H1 (cell line): Measurements from ENCODE around the gene GALNT2. TPM values are rescaled to one million over a fixed set of nuclear protein-coding genes. Genes with fewer than 3 reads are reported as not detected.

ENCODE experiments used
- CTCF ChIA-PET: fragments of 300-600 bp; sonication (Branson Sonifier 250); formaldehyde crosslinking; loops from one replicate; lab custom pipeline; 2021; ENCODE audit not compliant: partially characterized antibody; lab: Charles Lee
- POLR2A ChIA-PET: fragments of 300-600 bp; sonication (Branson Sonifier 250); formaldehyde crosslinking; loops from one replicate; lab custom pipeline; 2021; ENCODE audit warnings: inconsistent platforms; ENCODE audit not compliant: partially characterized antibody; lab: Charles Lee
- DNase-seq, 2 experiments: peaks; one replicate each; pipeline versions ENCODE4 v3.0.0 to v3.0.0-alpha.2; 2010 to 2022; ENCODE audit warnings: low spot score in 2 of 2, low read depth in 1 of 2, mixed read lengths in 1 of 2
- FAIRE-seq: peaks from 2 replicates; lab custom pipeline; 2011; peaks lifted over from hg19 to GRCh38; lab: Jason Lieb, UNC
- H2AFZ ChIP-seq: 2 replicates; pipeline ENCODE4 v1.8.1; 2012; ENCODE audit warnings: low read length, inconsistent platforms
- H2AK5ac ChIP-seq: 2 replicates; pipeline ENCODE4 v1.6.1; 2013; ENCODE audit warnings: low read depth, low read length
- H2BK120ac ChIP-seq: replicated peaks from 2 replicates; pipeline ENCODE3; 2013; ENCODE audit warnings: low read depth, low read length, inconsistent platforms
- H2BK12ac ChIP-seq: 2 replicates; pipeline ENCODE4 v1.6.1; 2013; ENCODE audit warnings: low read depth, low read length
- H2BK15ac ChIP-seq: 2 replicates; pipeline ENCODE4 v1.6.1; 2013; ENCODE audit warnings: low read length
- H2BK20ac ChIP-seq: 2 replicates; pipeline ENCODE4 v1.6.1; 2013; ENCODE audit warnings: low read length
- H2BK5ac ChIP-seq: 2 replicates; pipeline ENCODE4 v1.6.1; 2013; ENCODE audit warnings: low read depth, low read length
- H3K14ac ChIP-seq: 2 replicates; pipeline ENCODE4 v1.6.1; 2013; ENCODE audit warnings: inconsistent platforms; ENCODE audit not compliant: insufficient read length
- H3K18ac ChIP-seq: 2 replicates; pipeline ENCODE4 v1.6.1; 2013; ENCODE audit warnings: low read length; ENCODE audit errors: extremely low read depth
- H3K23ac ChIP-seq: 2 replicates; pipeline ENCODE4 v1.6.1; 2013; ENCODE audit warnings: inconsistent platforms; ENCODE audit not compliant: insufficient read length
- H3K23me2 ChIP-seq: 2 replicates; pipeline ENCODE4 v1.6.1; 2013; ENCODE audit warnings: low read depth, low read length
- H3K27ac ChIP-seq: 2 replicates; pipeline ENCODE4 v1.6.1; 2011; ENCODE audit warnings: low read depth, low read length, inconsistent platforms
- H3K27me3 ChIP-seq, 4 experiments: replicated peaks in 1 of 4; 1 replicate in 1 of 4; 2 replicates in 3 of 4; pipeline versions ENCODE4 v1.6.1 to v1.8.1; 2011 to 2013; ENCODE audit warnings: low read length in 3 of 4, mild to moderate bottlenecking in 3 of 4, inconsistent platforms in 2 of 4, mixed read lengths in 2 of 4, moderate library complexity in 1 of 4; ENCODE audit not compliant: control insufficient read depth in 3 of 4, insufficient read depth in 3 of 4; ENCODE audit errors: extremely low read depth in 1 of 4
- H3K36me3 ChIP-seq, 4 experiments: 2 replicates each; pipeline versions ENCODE4 v1.6.1 to v1.8.1; 2011 to 2013; ENCODE audit warnings: mild to moderate bottlenecking in 4 of 4, low read length in 3 of 4, moderate library complexity in 2 of 4, control low read depth in 1 of 4, inconsistent platforms in 1 of 4; ENCODE audit not compliant: insufficient read depth in 4 of 4, control insufficient read depth in 2 of 4
- H3K4ac ChIP-seq: replicated peaks from 2 replicates; pipeline ENCODE3; 2013; ENCODE audit warnings: low read length, low read depth, mixed read lengths, inconsistent platforms; ENCODE audit not compliant: insufficient read length
- H3K4me1 ChIP-seq, 4 experiments: replicated peaks in 1 of 4; 1 replicate in 1 of 4; 2 replicates in 3 of 4; pipeline versions ENCODE4 v1.6.1 to v1.8.1; 2011 to 2013; ENCODE audit warnings: low read length in 3 of 4, inconsistent platforms in 2 of 4, mixed read lengths in 1 of 4; ENCODE audit not compliant: insufficient read depth in 4 of 4, control insufficient read depth in 3 of 4
- H3K4me2 ChIP-seq, 2 experiments: 2 replicates each; pipeline versions ENCODE4 v1.6.1 to v1.8.1; 2011 to 2013; ENCODE audit warnings: low read depth in 2 of 2, low read length in 2 of 2, control low read depth in 1 of 2, inconsistent platforms in 1 of 2, mild to moderate bottlenecking in 1 of 2; ENCODE audit not compliant: insufficient read depth in 1 of 2
- H3K4me3 ChIP-seq, 4 experiments: fragments of 200-600, 300-600 bp in 1 of 4; sonication (generic), shearing (Covaris generic), sonication (Bioruptor Twin) in 1 of 4; 2 replicates each; pipeline versions ENCODE4 v1.5.1 to v1.8.1; 2011 to 2016; ENCODE audit warnings: low read length in 4 of 4, low read depth in 3 of 4, control low read depth in 2 of 4, inconsistent platforms in 2 of 4, mild to moderate bottlenecking in 2 of 4, mixed read lengths in 1 of 4, moderate library complexity in 1 of 4; ENCODE audit not compliant: insufficient read depth in 2 of 4; ENCODE audit errors: extremely low read depth in 1 of 4
- H3K56ac ChIP-seq: replicated peaks from 2 replicates; pipeline ENCODE3; 2013; ENCODE audit warnings: low read depth, mild to moderate bottlenecking, mixed read lengths, low read length, inconsistent platforms; ENCODE audit not compliant: insufficient read length
- H3K79me1 ChIP-seq: 2 replicates; pipeline ENCODE4 v1.6.1; 2013; ENCODE audit warnings: low read depth, low read length, control low read depth
- H3K79me2 ChIP-seq, 2 experiments: 2 replicates each; pipeline versions ENCODE4 v1.6.1 to v1.8.1; 2012 to 2013; ENCODE audit warnings: low read length in 2 of 2, mild to moderate bottlenecking in 2 of 2, inconsistent platforms in 1 of 2; ENCODE audit not compliant: insufficient read depth in 2 of 2, control insufficient read depth in 1 of 2
- H3K9ac ChIP-seq, 4 experiments: replicated peaks in 1 of 4; 1 replicate in 1 of 4; 2 replicates in 3 of 4; pipeline versions ENCODE4 v1.6.1 to v1.8.1; 2011 to 2013; ENCODE audit warnings: low read depth in 3 of 4, low read length in 3 of 4, control low read depth in 2 of 4, mild to moderate bottlenecking in 2 of 4, moderate library complexity in 2 of 4, inconsistent platforms in 1 of 4; ENCODE audit errors: extremely low read depth in 1 of 4
- H3K9me3 ChIP-seq, 2 experiments: 2 replicates each; pipeline versions ENCODE4 v1.6.1 to v1.8.1; 2012 to 2013; ENCODE audit warnings: mild to moderate bottlenecking in 2 of 2, moderate library complexity in 2 of 2, control low read depth in 1 of 2, inconsistent platforms in 1 of 2, low read depth in 1 of 2, low read length in 1 of 2, mixed read lengths in 1 of 2; ENCODE audit not compliant: insufficient read depth in 2 of 2
- H4K20me1 ChIP-seq, 2 experiments: replicated peaks in 1 of 2; 2 replicates each; pipeline versions ENCODE3 to v1.8.1; 2011 to 2013; ENCODE audit warnings: inconsistent platforms in 2 of 2, low read length in 2 of 2, mild to moderate bottlenecking in 1 of 2; ENCODE audit not compliant: insufficient read depth in 2 of 2, control insufficient read depth in 1 of 2
- H4K5ac ChIP-seq: 2 replicates; pipeline ENCODE4 v1.6.1; 2013; ENCODE audit warnings: low read length, low read depth, mixed read lengths, inconsistent platforms; ENCODE audit not compliant: insufficient read length
- H4K8ac ChIP-seq: 2 replicates; pipeline ENCODE4 v1.8.0; 2013; ENCODE audit warnings: mild to moderate bottlenecking, moderate library complexity, low read length, inconsistent platforms; ENCODE audit not compliant: insufficient read depth; ENCODE audit errors: extremely low read depth
- H4K91ac ChIP-seq: replicated peaks from 2 replicates; pipeline ENCODE3; 2013; ENCODE audit warnings: low read length, mixed read lengths, inconsistent platforms; ENCODE audit not compliant: insufficient read length
- ATF2 ChIP-seq: IDR thresholded peaks from 2 replicates; pipeline ENCODE4 v1.6.1; 2012; ENCODE audit warnings: low read length, inconsistent platforms
- KDM5A ChIP-seq: fragments of 200-600 bp; IDR thresholded peaks from 2 replicates; pipeline ENCODE4 v1.7.1; 2012; ENCODE audit warnings: mild to moderate bottlenecking, low read length, inconsistent platforms, mixed read lengths
- NRF1 ChIP-seq: IDR thresholded peaks from 2 replicates; pipeline ENCODE4 v1.6.1; 2011; ENCODE audit warnings: mild to moderate bottlenecking, low read depth, low read length, improper control_type of control experiment
- RXRA ChIP-seq: IDR thresholded peaks from 2 replicates; pipeline ENCODE4 v1.6.1; 2011; ENCODE audit warnings: low read depth, mild to moderate bottlenecking, low read length, moderate library complexity; ENCODE audit not compliant: insufficient read depth
- ZNF274 ChIP-seq: IDR thresholded peaks from 2 replicates; pipeline ENCODE4 v1.7.0; 2012; ENCODE audit warnings: low read length, borderline replicate concordance; ENCODE audit errors: extremely low read depth
- WGBS, 2 experiments: shearing (Covaris generic) in 1 of 2; methylation state at CpG; one replicate each; pipeline versions ENCODE4 v1.1.6 to v1.1.7; 2013 to 2015; ENCODE audit warnings: low lambda C conversion rate in 2 of 2, mixed read lengths in 2 of 2, inconsistent platforms in 1 of 2, low coverage in 1 of 2, missing lambda C conversion rate in 1 of 2; ENCODE audit not compliant: insufficient replicate concordance in 2 of 2, insufficient coverage in 1 of 2, insufficient read length in 1 of 2; ENCODE audit errors: extremely low coverage in 1 of 2, missing lambda C conversion rate in 1 of 2; 5-methylcytosine and 5-hydroxymethylcytosine counted together
- polyA plus RNA-seq, 7 experiments: library from polyadenylated mRNA; depleted of rRNA in 3 of 7; stranded (reverse) in 5 of 7; unstranded in 2 of 7; fragments of >200 nt in 5 of 7; fragments of 200-250 nt in 2 of 7; gene quantifications; 1 replicate in 5 of 7; 2 replicates in 1 of 7; 4 replicates in 1 of 7; pipeline versions ENCODE4 v1.2.1 to v1.2.3, GENCODE V29; 2011 to 2013; ENCODE audit warnings: missing spikeins in 2 of 7, mixed read lengths in 2 of 7
- total RNA-seq: library from RNA; stranded (reverse); fragmentation: NEBNext Ultra II Directional; extraction: Animal tissue kit (Norgen Biotek cat#: 25700); gene quantifications from 2 replicates; pipeline ENCODE4 v1.2.1, GENCODE V29; 2021
- TF ChIP-seq, protein P1 (sequence below): IDR thresholded peaks from 2 replicates; pipeline ENCODE4 v1.6.1; 2011; ENCODE audit warnings: low read depth, mild to moderate bottlenecking, low read length; ENCODE audit not compliant: insufficient read depth

The GALNT2 gene
- total and polyA plus RNA-seq, 2 of the 8 experiments (the other 6 are each of a cell fraction or from before 2014, with no cell fraction given) = 34.5 to 75.3 TPM

- no peak for DNase-seq
- no peak overlapping the region for H4K91ac ChIP-seq
Observed at GRCh38 chr1:230295367-230295766, 228.3 kb downstream of the GALNT2 start.

More at GRCh38 chr1:230295367-230295766, 228.3 kb downstream of the GALNT2 start:
- CTCF ChIA-PET = interaction anchor here (1.1 kb wide), 1 partner anchor 16 kb away, joined by 3 read pairs; no protein-coding TSS in a partner anchor
- Histone ChIP-seq H3K27me3 (peaks cover 0 to 6% (median 2%) of the 10 kb centered on the region in 4 experiments; a peak in 4 of 7 replicates), H4K20me1 (no peaks in the 10 kb centered on the region), H3K4me3 (no peak overlapping the region), H3K4ac (no peak overlapping the region), H2BK12ac (no peak overlapping the region), H4K5ac (no peak overlapping the region), H2BK20ac (no peak overlapping the region), H4K8ac (no peak overlapping the region), H2BK5ac (no peak overlapping the region), H2AFZ (no peak overlapping the region), H2AK5ac (no peak overlapping the region), H3K36me3 (no peaks in the 10 kb centered on the region), H3K23me2 (peaks cover 7% of the 10 kb centered on the region; the same call in 1 of the 2 replicates), H2BK120ac (no peak overlapping the region), H3K18ac (no peak overlapping the region), H3K23ac (no peak overlapping the region), H3K56ac (no peak overlapping the region), H3K9me3 (no peaks in the 10 kb centered on the region), H3K4me2 (no peak overlapping the region), H3K9ac (no peak overlapping the region), H3K27ac (no peak overlapping the region), H3K79me1 (no peaks in the 10 kb centered on the region), H3K79me2 (no peaks in the 10 kb centered on the region), H3K14ac (no peak overlapping the region), H3K4me1 (peaks cover 0 to 10% (median 6%) of the 10 kb centered on the region in 4 experiments; a peak in 6 of 7 replicates), H2BK15ac (no peak overlapping the region)
- 88% methylated on average over 3 of the region's 3 CpGs; no CpG with 5 or more reads in 1 of the 2 experiments for WGBS, 2 experiments
- TF ChIP-seq ATF2 (no peak), NRF1 (no peak), KDM5A (no peak), ZNF274 (no peak), RXRA (no peak)
- TF ChIP-seq, protein P1, sequence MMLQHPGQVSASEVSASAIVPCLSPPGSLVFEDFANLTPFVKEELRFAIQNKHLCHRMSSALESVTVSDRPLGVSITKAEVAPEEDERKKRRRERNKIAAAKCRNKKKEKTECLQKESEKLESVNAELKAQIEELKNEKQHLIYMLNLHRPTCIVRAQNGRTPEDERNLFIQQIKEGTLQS = no peak
- FAIRE-seq = no peak
- POLR2A ChIA-PET = no interaction called here
